Mucosa of rectum (tissue), 2 donors: ENCODE data around the gene ATXN1.
"Not testable (repeated sequence)": the region's sequence is repeated elsewhere in the genome, so short reads cannot be mapped to it uniquely, and the experiment has no call there.

Experiments used
- H3K27ac ChIP-seq, 2 donors: one replicate each; pipeline ENCODE4 v1.7.0; 2013; ENCODE audit warnings: inconsistent platforms in 2 of 2, low read depth in 2 of 2, low read length in 2 of 2
- H3K27me3 ChIP-seq, 2 donors: one replicate each; pipeline ENCODE4 v1.7.0; 2013; ENCODE audit warnings: low read length in 2 of 2; ENCODE audit not compliant: control insufficient read depth in 2 of 2, insufficient read depth in 2 of 2
- H3K36me3 ChIP-seq, 2 donors: one replicate each; pipeline ENCODE4 v1.7.0; 2013; ENCODE audit warnings: low read length in 2 of 2; ENCODE audit not compliant: control insufficient read depth in 2 of 2, insufficient read depth in 2 of 2
- H3K4me1 ChIP-seq, 2 donors: one replicate each; pipeline ENCODE4 v1.7.0; 2013; ENCODE audit warnings: low read length in 2 of 2, mild to moderate bottlenecking in 1 of 2; ENCODE audit not compliant: control insufficient read depth in 2 of 2, insufficient read depth in 2 of 2
- H3K4me3 ChIP-seq, 2 donors: one replicate each; pipeline ENCODE4 v1.7.0; 2013; ENCODE audit warnings: low read length in 2 of 2
- H3K9ac ChIP-seq, 2 donors: one replicate each; pipeline ENCODE4 v1.7.0; 2013; ENCODE audit warnings: low read length in 2 of 2, low read depth in 1 of 2, mild to moderate bottlenecking in 1 of 2
- H3K9me3 ChIP-seq, 2 donors: one replicate each; pipeline ENCODE4 v1.7.0; 2013; ENCODE audit warnings: low read length in 2 of 2; ENCODE audit not compliant: control insufficient read depth in 2 of 2
- donor health status: healthy.
- donor health status: Normal muscosa, but diverticular disease.

The ATXN1 gene

GRCh38 chr6:16412171-16412570 is 349.1 kb downstream of the ATXN1 start:
- Histone ChIP-seq H3K4me1 (peaks cover 2 to 3% of the 10 kb centered on the region in 2 donors), H3K27me3 (no peaks in the 10 kb centered on the region), H3K36me3 (no peaks in the 10 kb centered on the region), H3K9me3 (no peaks in the 10 kb centered on the region), H3K27ac (no peak overlapping the region), H3K4me3 (no peak overlapping the region), H3K9ac (no peak overlapping the region)

- H3K27me3 ChIP-seq, result no peaks in the 10 kb centered on the region
- H3K9me3 ChIP-seq, result no peaks in the 10 kb centered on the region
- H3K9ac ChIP-seq, result no peak overlapping the region
- H3K36me3 ChIP-seq, result no peaks in the 10 kb centered on the region
- no peak overlapping the region for H3K27ac ChIP-seq
- H3K4me1 ChIP-seq, result peaks cover 9 to 11% of the 10 kb centered on the region in 2 donors
- no peak overlapping the region for H3K4me3 ChIP-seq
Measured at GRCh38 chr6:16409531-16410441, 351.5 kb downstream of the ATXN1 start.

- H3K27me3 ChIP-seq, result no peaks in the 10 kb centered on the region
- no peak overlapping the region for H3K4me3 ChIP-seq
- H3K4me1 ChIP-seq, result peaks cover 9 to 11% of the 10 kb centered on the region in 2 donors
- no peaks in the 10 kb centered on the region for H3K9me3 ChIP-seq
- no peak overlapping the region for H3K27ac ChIP-seq
- H3K36me3 ChIP-seq, result no peaks in the 10 kb centered on the region
- H3K9ac ChIP-seq, result no peak overlapping the region
Measured at GRCh38 chr6:16408766-16409165, 352.5 kb downstream of the ATXN1 start.

- Histone ChIP-seq H3K27ac (peak overlapping the region; percentile 0 to 38), H3K9me3 (no peaks in the 10 kb centered on the region), H3K36me3 (no peaks in the 10 kb centered on the region), H3K4me1 (peaks cover 8 to 9% of the 10 kb centered on the region in 2 donors), H3K27me3 (no peaks in the 10 kb centered on the region), H3K4me3 (no peak overlapping the region), H3K9ac (no peak overlapping the region)
Measured at GRCh38 chr6:16406966-16407365, 354.3 kb downstream of the ATXN1 start.

GRCh38 chr6:16406538-16406937 is 354.7 kb downstream of the ATXN1 start:
- not testable (repeated sequence) for H3K9ac ChIP-seq, H3K9me3 ChIP-seq, H3K4me3 ChIP-seq, H3K27me3 ChIP-seq, H3K36me3 ChIP-seq, H3K4me1 ChIP-seq
- H3K27ac ChIP-seq, result peak overlapping the region; percentile 0 to 38

DNA sequence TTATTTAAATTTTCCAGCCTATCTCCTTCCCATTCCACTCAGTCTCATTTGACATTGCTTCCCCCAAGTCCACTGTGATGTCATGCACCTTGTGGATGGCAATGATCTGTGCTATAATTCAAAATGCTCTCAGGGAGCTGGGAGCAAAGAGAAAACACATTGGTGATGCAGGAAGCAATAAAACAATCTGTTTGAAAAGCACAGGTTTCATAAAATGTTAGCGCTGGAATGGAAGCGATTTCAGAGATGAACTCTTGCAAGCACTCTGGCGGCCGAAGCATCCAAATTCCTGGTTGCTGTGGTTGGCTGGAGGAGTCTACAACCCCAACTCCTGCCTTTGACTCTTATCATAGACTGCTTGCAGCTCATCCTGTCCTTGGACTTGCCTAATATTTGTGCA is 355.9 kb downstream of the ATXN1 start:
- H3K4me1 ChIP-seq, result peaks cover 8 to 9% of the 10 kb centered on the region in 2 donors

DNA sequence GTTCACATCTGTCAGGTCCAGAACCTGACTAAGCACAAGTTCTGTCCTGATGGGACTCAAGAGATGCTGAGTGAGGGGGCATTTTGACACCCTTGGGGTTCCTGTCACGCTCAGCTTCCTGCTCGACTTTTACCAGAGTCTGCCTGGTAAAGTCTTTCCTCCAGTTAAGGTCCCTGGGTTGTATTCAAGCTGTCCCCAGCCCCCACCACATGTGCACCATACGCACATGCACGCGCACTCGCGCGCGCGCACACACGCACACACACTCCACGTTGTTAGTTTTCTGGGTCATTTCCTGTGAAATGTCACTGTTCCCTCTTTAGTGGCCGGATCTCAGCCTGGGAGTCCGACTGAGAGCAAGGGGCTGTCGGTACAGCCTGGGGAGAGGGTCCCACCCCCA is 356.8 kb downstream of the ATXN1 start:
- peaks cover 8 to 9% of the 10 kb centered on the region in 2 donors for H3K4me1 ChIP-seq
- no peak overlapping the region for H3K27ac ChIP-seq
- H3K9me3 ChIP-seq, result no peaks in the 10 kb centered on the region
- no peak overlapping the region for H3K9ac ChIP-seq
- H3K27me3 ChIP-seq, result no peaks in the 10 kb centered on the region
- no peaks in the 10 kb centered on the region for H3K36me3 ChIP-seq
- no peak overlapping the region for H3K4me3 ChIP-seq

More for the DNA sequence above, 355.9 kb downstream of the ATXN1 start:
- Histone ChIP-seq H3K4me3 (no peak overlapping the region), H3K27ac (no peak overlapping the region), H3K9me3 (no peaks in the 10 kb centered on the region), H3K27me3 (no peaks in the 10 kb centered on the region), H3K9ac (no peak overlapping the region), H3K36me3 (no peaks in the 10 kb centered on the region)

DNA sequence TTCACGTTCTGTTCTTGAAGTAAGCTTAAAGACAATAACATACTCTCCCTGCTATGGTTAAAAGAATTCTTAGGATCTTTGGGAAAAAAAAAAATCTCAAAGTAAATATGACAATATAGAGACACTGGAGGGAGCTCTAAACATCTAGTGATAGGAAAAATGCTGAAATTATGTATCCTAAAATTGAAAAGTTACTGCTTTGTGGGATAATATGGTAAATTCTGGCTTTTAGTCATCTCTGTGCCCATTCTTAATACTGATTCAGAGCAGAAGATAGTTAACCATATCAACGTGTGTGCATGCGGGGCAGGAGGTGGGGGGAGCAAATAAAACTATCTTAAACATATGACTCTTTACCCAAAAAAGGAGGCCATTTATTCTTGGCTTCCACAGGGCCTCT is 357.4 kb downstream of the ATXN1 start:
- Histone ChIP-seq H3K4me1 (peaks cover 8 to 9% of the 10 kb centered on the region in 2 donors), H3K36me3 (no peaks in the 10 kb centered on the region), H3K9me3 (no peaks in the 10 kb centered on the region), H3K27me3 (no peaks in the 10 kb centered on the region), H3K27ac (no peak overlapping the region), H3K9ac (peak overlapping the region in 1 of 2 donors; percentile 20), H3K4me3 (no peak overlapping the region)

DNA sequence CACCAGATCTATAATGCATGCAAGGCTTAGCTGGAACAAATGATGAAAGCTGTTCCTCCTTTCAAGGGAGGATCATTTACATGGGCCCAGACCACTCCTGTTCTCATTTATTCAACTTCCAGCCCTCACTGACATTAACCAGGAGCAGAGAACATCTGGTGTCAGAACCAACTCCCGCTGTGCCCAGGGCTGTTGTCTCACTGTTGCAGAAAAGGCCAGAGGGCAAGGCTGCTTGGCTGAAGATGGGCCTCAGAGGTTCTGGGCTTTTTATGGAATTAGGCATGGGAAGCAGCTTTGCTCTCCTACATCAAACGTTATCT is 358.7 kb downstream of the ATXN1 start:
- Histone ChIP-seq H3K9ac (no peak overlapping the region), H3K9me3 (no peaks in the 10 kb centered on the region), H3K4me3 (no peak overlapping the region), H3K4me1 (peaks cover 8 to 9% of the 10 kb centered on the region in 2 donors), H3K27me3 (no peaks in the 10 kb centered on the region), H3K27ac (no peak overlapping the region), H3K36me3 (no peaks in the 10 kb centered on the region)

- no peaks in the 10 kb centered on the region for H3K36me3 ChIP-seq
- no peaks in the 10 kb centered on the region for H3K9me3 ChIP-seq
- peaks cover 0 to under 1% of the 10 kb centered on the region in 2 donors for H3K4me1 ChIP-seq
- no peak overlapping the region for H3K27ac ChIP-seq
- H3K9ac ChIP-seq, result no peak overlapping the region
- no peak overlapping the region for H3K4me3 ChIP-seq
- no peaks in the 10 kb centered on the region for H3K27me3 ChIP-seq
Measured at GRCh38 chr6:16400248-16400760, 361.0 kb downstream of the ATXN1 start.
